Measurements from ENCODE around the gene ZNF223.

ZNF223 gene

GRCh38 chr19:44059229-44059628, 7.4 kb downstream of the ZNF223 start:
- H3K4me3 ChIP-seq (ENCODE audit: insufficient read depth, low read length, poor library complexity, severe bottlenecking), result no peak overlapping the region
- H3K4me2 ChIP-seq (ENCODE audit: low read depth, low read length, poor library complexity, severe bottlenecking), result no peak overlapping the region
- no peaks in the 10 kb centered on the region for H3K9me3 ChIP-seq (ENCODE audit: insufficient read depth, low read length)
- H3K27ac ChIP-seq (ENCODE audit: low read depth, low read length), result no peak overlapping the region
- no peak overlapping the region for H3K9ac ChIP-seq (ENCODE audit: low read length)
- H3K79me2 ChIP-seq (ENCODE audit: insufficient read depth, low read length), result no peaks in the 10 kb centered on the region
- H3K27me3 ChIP-seq (ENCODE audit: low read length), result no peaks in the 10 kb centered on the region
- H3K9me2 ChIP-seq (replicated peaks; ENCODE audit: insufficient read depth, low read length), result no peaks in the 10 kb centered on the region
- no peak for TF ChIP-seq EZH2phosphoT487 (conservative IDR thresholded peaks at IDR 0.05; ENCODE audit: low read length)
- TF ChIP-seq, protein P1, sequence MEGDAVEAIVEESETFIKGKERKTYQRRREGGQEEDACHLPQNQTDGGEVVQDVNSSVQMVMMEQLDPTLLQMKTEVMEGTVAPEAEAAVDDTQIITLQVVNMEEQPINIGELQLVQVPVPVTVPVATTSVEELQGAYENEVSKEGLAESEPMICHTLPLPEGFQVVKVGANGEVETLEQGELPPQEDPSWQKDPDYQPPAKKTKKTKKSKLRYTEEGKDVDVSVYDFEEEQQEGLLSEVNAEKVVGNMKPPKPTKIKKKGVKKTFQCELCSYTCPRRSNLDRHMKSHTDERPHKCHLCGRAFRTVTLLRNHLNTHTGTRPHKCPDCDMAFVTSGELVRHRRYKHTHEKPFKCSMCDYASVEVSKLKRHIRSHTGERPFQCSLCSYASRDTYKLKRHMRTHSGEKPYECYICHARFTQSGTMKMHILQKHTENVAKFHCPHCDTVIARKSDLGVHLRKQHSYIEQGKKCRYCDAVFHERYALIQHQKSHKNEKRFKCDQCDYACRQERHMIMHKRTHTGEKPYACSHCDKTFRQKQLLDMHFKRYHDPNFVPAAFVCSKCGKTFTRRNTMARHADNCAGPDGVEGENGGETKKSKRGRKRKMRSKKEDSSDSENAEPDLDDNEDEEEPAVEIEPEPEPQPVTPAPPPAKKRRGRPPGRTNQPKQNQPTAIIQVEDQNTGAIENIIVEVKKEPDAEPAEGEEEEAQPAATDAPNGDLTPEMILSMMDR (IDR thresholded peaks at IDR 0.05; ENCODE audit: insufficient read depth, low read length, poor library complexity, severe bottlenecking), result no peak
- no peak overlapping the region for H2AFZ ChIP-seq (ENCODE audit: low read depth, low read length, severe bottlenecking)
- no peaks in the 10 kb centered on the region for H3K36me3 ChIP-seq (ENCODE audit: low read length)
- H4K20me1 ChIP-seq (ENCODE audit: low read depth, low read length), result no peaks in the 10 kb centered on the region
- no peaks in the 10 kb centered on the region for H3F3A ChIP-seq (ENCODE audit: insufficient read depth)

DNA sequence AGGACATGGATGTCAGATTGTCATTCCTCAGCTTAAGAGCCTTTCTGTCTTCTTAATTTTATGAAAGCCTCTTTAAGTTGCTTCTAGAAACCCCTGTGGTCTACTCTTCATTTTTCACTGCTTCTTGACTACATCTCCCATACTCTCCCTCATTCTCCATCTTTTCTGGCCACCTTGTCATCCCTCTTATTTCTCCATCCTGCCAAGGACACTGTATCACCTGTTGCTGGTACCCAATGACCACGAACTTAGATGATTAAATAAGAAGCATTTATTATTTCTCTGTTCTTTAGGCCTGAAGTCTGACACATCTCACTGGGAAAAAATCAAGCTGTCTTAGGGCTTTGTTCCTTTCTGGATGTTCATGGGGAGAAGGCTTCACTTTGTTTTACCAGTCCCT, 9.2 kb downstream of the ZNF223 start:
- H3K36me3 ChIP-seq (ENCODE audit: low read length), result no peaks in the 10 kb centered on the region

GRCh38 chr19:44066305-44066704, 14.5 kb downstream of the ZNF223 start:
- Histone ChIP-seq H3K4me3 (ENCODE audit: insufficient read depth, low read length, poor library complexity, severe bottlenecking) (no peak overlapping the region), H2AFZ (ENCODE audit: low read depth, low read length, severe bottlenecking) (no peak overlapping the region), H3K27me3 (ENCODE audit: low read length) (no peaks in the 10 kb centered on the region), H4K20me1 (ENCODE audit: low read depth, low read length) (no peaks in the 10 kb centered on the region), H3K9ac (ENCODE audit: low read length) (no peak overlapping the region), H3K27ac (ENCODE audit: low read depth, low read length) (no peak overlapping the region), H3F3A (ENCODE audit: insufficient read depth) (no peaks in the 10 kb centered on the region), H3K9me3 (ENCODE audit: insufficient read depth, low read length) (peaks cover 20% of the 10 kb centered on the region; the same call in 1 of the 2 replicates), H3K9me2 (replicated peaks; ENCODE audit: insufficient read depth, low read length) (no peaks in the 10 kb centered on the region), H3K79me2 (ENCODE audit: insufficient read depth, low read length) (no peaks in the 10 kb centered on the region), H3K4me2 (ENCODE audit: low read depth, low read length, poor library complexity, severe bottlenecking) (no peak overlapping the region), H3K36me3 (ENCODE audit: low read length) (no peaks in the 10 kb centered on the region)
- TF ChIP-seq EZH2phosphoT487 (conservative IDR thresholded peaks at IDR 0.05; ENCODE audit: low read length), result no peak
- TF ChIP-seq, protein P1 (IDR thresholded peaks at IDR 0.05; ENCODE audit: insufficient read depth, low read length, poor library complexity, severe bottlenecking), result no peak

More for the DNA sequence above, 9.2 kb downstream of the ZNF223 start:
- Histone ChIP-seq H3K27ac (ENCODE audit: low read depth, low read length) (no peak overlapping the region), H3K9me3 (ENCODE audit: insufficient read depth, low read length) (peaks cover 5% of the 10 kb centered on the region; the same call in 1 of the 2 replicates), H3K27me3 (ENCODE audit: low read length) (no peaks in the 10 kb centered on the region), H3K79me2 (ENCODE audit: insufficient read depth, low read length) (no peaks in the 10 kb centered on the region), H3K9me2 (replicated peaks; ENCODE audit: insufficient read depth, low read length) (no peaks in the 10 kb centered on the region), H4K20me1 (ENCODE audit: low read depth, low read length) (no peaks in the 10 kb centered on the region), H3K4me3 (ENCODE audit: insufficient read depth, low read length, poor library complexity, severe bottlenecking) (no peak overlapping the region), H3K9ac (ENCODE audit: low read length) (no peak overlapping the region), H3F3A (ENCODE audit: insufficient read depth) (no peaks in the 10 kb centered on the region), H3K4me2 (ENCODE audit: low read depth, low read length, poor library complexity, severe bottlenecking) (no peak overlapping the region), H2AFZ (ENCODE audit: low read depth, low read length, severe bottlenecking) (no peak overlapping the region)
- TF ChIP-seq EZH2phosphoT487 (conservative IDR thresholded peaks at IDR 0.05; ENCODE audit: low read length), result no peak
- TF ChIP-seq, protein P1 (IDR thresholded peaks at IDR 0.05; ENCODE audit: insufficient read depth, low read length, poor library complexity, severe bottlenecking), result no peak

Data from SU-DHL-6 (cell line).